Gastroesophageal sphincter (tissue), 3 donors: ENCODE results near the gene NSD2.

Source experiments
- CTCF ChIP-seq, 4 experiments: fragments of 200-600 bp in 2 of 4; fragments of 450-650 bp in 2 of 4; sonication (generic) in 1 of 4; IDR thresholded peaks; one replicate each; pipeline ENCODE4 v1.5.1; 2017 to 2019; ENCODE audit warnings: antibody characterized with exemption in 4 of 4, mild to moderate bottlenecking in 2 of 4, moderate library complexity in 2 of 4
- POLR2A ChIP-seq, 2 donors: fragments of 450-650 bp; IDR thresholded peaks; one replicate each; pipeline ENCODE4 v1.6.1; 2017; ENCODE audit warnings: antibody characterized with exemption in 2 of 2, mild to moderate bottlenecking in 2 of 2, moderate library complexity in 1 of 2
- POLR2AphosphoS5 ChIP-seq: sonication (generic); formaldehyde crosslinking; IDR thresholded peaks from one replicate; pipeline ENCODE4 v1.6.1; 2017; ENCODE audit warnings: antibody characterized with exemption

GRCh38 chr4:1873776-1874175, 2.6 kb downstream of the NSD2 start:
- no peak for TF ChIP-seq CTCF (IDR thresholded peaks at IDR 0.05)
- no peak for TF ChIP-seq POLR2A (IDR thresholded peaks at IDR 0.05)
- no peak for TF ChIP-seq POLR2AphosphoS5
